ENCODE results near the gene BLOC1S1. TPM values are rescaled to one million over a fixed set of nuclear protein-coding genes. Genes with fewer than 3 reads are reported as not detected.

The BLOC1S1 gene
- total RNA-seq, 1 experiment from 2014 or later, result 87.3 TPM

DNA sequence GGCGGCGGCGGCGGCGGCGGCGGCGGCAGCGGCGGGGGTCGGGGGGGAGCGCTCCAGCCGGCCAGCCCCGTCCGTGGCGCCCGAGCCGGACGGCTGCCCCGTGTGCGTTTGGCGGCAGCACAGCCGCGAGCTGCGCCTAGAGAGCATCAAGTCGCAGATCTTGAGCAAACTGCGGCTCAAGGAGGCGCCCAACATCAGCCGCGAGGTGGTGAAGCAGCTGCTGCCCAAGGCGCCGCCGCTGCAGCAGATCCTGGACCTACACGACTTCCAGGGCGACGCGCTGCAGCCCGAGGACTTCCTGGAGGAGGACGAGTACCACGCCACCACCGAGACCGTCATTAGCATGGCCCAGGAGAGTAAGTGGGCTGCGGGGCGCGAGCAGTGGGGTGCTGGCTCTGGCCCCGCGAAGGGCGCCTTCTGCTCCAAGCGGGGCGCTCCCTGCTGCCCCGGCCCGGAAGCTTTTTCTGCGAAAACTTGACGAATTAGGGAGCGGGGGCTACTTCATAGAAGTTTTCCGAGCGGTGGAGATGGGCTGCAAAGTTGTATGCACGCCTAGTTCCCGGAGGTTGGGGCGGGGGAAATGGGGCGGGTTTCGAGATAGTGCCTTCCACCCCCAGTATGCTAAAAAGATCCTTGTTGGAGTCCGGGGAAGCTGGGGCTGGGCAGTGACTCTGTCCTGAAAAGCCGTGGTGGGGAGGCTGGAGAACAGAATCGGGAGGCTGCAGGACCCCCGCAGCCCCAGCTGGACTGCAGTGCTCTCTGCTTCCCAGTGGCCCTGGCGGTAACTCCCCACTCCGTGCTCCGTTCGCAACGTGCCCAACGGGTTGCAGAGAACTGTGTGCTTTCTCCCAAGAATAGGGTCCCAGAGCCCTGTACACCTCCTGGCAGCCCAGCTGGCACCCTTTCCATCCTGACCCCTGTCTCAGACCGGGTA, 27.8 kb downstream of the BLOC1S1 start:
- Histone ChIP-seq H3K4me3 (ENCODE audit: low read depth in 2 of 2, low read length in 2 of 2) (peak overlapping the region; percentile 48 to 57), H3K27me3 (ENCODE audit: control insufficient read depth, insufficient read depth, low read length) (no peaks in the 10 kb centered on the region), H3K9me3 (ENCODE audit: control insufficient read depth, insufficient read depth, low read depth, low read length) (no peaks in the 10 kb centered on the region), H3K36me3 (ENCODE audit: control insufficient read depth, insufficient read depth, low read length) (no peaks in the 10 kb centered on the region), H3K4me1 (ENCODE audit: control insufficient read depth, insufficient read depth, low read length) (peaks cover 24% of the 10 kb centered on the region), H3K27ac (ENCODE audit: low read length) (no peak overlapping the region)
- intact Hi-C loops (cut with micrococcal nuclease; ENCODE audit: unreplicated experiment), result loop anchor here (10.0 kb wide), 1 partner anchor 201 kb away; no protein-coding TSS in a partner anchor
- ATAC-seq (peak; percentile 80), DNase-seq (ENCODE audit: low read depth, low spot score) (no peak)
- in situ Hi-C loops (cut with HindIII; ENCODE audit: low pct_unique_long_range_greater_than_20kb, low sequenced_read_pairs), result no loop called here
- POLR2A ChIA-PET, result interaction anchor here (0.5 to 0.6 kb wide), 2 partner anchors 81 to 300 kb away, joined by 3 to 10 read pairs; no protein-coding TSS in a partner anchor
- BruUV-seq (replicated peaks), result TSS peak; percentile 48
- CTCF ChIA-PET, result no interaction called here
- TF ChIP-seq TCF7L2 (IDR thresholded peaks at IDR 0.05; ENCODE audit: low read depth, low read length) (no peak), SIN3A (IDR thresholded peaks at IDR 0.05; ENCODE audit: borderline replicate concordance, insufficient read depth, low read depth, low read length) (0 out of 2 replicates have a peak, but pooled peaks have one; percentile 53), REST (IDR thresholded peaks at IDR 0.05; ENCODE audit: insufficient read depth in 1 of 2, low read depth in 2 of 2, low read length in 1 of 2) (no peak)
- TF ChIP-seq, protein P1, sequence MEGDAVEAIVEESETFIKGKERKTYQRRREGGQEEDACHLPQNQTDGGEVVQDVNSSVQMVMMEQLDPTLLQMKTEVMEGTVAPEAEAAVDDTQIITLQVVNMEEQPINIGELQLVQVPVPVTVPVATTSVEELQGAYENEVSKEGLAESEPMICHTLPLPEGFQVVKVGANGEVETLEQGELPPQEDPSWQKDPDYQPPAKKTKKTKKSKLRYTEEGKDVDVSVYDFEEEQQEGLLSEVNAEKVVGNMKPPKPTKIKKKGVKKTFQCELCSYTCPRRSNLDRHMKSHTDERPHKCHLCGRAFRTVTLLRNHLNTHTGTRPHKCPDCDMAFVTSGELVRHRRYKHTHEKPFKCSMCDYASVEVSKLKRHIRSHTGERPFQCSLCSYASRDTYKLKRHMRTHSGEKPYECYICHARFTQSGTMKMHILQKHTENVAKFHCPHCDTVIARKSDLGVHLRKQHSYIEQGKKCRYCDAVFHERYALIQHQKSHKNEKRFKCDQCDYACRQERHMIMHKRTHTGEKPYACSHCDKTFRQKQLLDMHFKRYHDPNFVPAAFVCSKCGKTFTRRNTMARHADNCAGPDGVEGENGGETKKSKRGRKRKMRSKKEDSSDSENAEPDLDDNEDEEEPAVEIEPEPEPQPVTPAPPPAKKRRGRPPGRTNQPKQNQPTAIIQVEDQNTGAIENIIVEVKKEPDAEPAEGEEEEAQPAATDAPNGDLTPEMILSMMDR (IDR thresholded peaks at IDR 0.05), result peak; percentile 39; the same call in 1 of the 2 replicates

DNA sequence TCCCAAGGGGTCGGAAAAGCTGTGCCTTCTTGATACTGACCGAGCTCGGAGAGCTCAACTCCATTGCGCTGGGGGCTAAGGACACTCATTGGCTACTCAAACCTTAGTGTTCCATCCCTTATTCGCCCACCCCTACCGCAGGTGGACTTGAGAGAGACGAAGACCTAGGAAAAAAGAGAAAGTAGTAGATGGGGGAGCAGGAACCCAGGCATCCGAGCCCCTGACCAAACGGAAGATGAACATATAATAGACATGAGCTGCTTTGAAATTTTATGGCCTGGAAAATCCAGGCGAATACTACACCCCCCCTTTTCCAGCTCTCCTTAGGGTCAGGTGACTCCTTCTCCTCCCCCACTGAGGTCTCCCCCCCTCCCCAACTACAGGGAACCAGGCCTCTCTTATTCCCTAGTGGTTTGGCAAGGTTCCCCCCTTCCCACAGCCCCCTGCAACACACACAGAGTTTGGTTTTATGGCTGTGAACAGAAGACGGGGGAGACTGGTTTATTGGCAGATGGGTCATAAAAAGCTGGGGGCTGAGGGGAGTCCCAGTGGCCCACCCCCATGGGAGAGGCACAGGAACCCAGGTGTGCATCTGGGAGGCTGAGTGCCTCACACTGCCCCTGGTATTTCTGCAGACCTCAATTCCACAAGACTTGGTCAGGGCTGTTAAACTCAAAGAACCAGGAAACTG, 28.6 kb downstream of the BLOC1S1 start:
- no peak for ATAC-seq
- no peak overlapping the region for H3K27ac ChIP-seq (ENCODE audit: low read length)
- peak overlapping the region; percentile 48 to 57 for H3K4me3 ChIP-seq (ENCODE audit: low read depth in 2 of 2, low read length in 2 of 2)
- CTCF ChIA-PET, result no interaction called here
- no peaks in the 10 kb centered on the region for H3K27me3 ChIP-seq (ENCODE audit: control insufficient read depth, insufficient read depth, low read length)
- peaks cover 24% of the 10 kb centered on the region for H3K4me1 ChIP-seq (ENCODE audit: control insufficient read depth, insufficient read depth, low read length)
- no peaks in the 10 kb centered on the region for H3K36me3 ChIP-seq (ENCODE audit: control insufficient read depth, insufficient read depth, low read length)
- no peak for DNase-seq (ENCODE audit: low read depth, low spot score)
- intact Hi-C loops (cut with micrococcal nuclease; ENCODE audit: unreplicated experiment) (loop anchor here (10.0 kb wide), 1 partner anchor 200 kb away; no protein-coding TSS in a partner anchor), in situ Hi-C loops (cut with HindIII; ENCODE audit: low pct_unique_long_range_greater_than_20kb, low sequenced_read_pairs) (no loop called here)
- POLR2A ChIA-PET, result interaction anchor here (0.6 kb wide), 3 partner anchors 34 to 299 kb away, joined by 3 to 10 read pairs (median 6); no protein-coding TSS in a partner anchor
- BruUV-seq (replicated peaks), result no TSS peak
- no peaks in the 10 kb centered on the region for H3K9me3 ChIP-seq (ENCODE audit: control insufficient read depth, insufficient read depth, low read depth, low read length)
- TF ChIP-seq SIN3A (IDR thresholded peaks at IDR 0.05; ENCODE audit: borderline replicate concordance, insufficient read depth, low read depth, low read length) (no peak), TCF7L2 (IDR thresholded peaks at IDR 0.05; ENCODE audit: low read depth, low read length) (no peak), POLR2AphosphoS5 (IDR thresholded peaks at IDR 0.05; ENCODE audit: low read depth, low read length) (no peak), REST (IDR thresholded peaks at IDR 0.05; ENCODE audit: insufficient read depth in 1 of 2, low read depth in 2 of 2, low read length in 1 of 2) (no peak)
- TF ChIP-seq, protein P1 (IDR thresholded peaks at IDR 0.05), result no peak

All from Panc1 (cell line).